Activated naive CD8-positive, alpha-beta T cell (primary cell): ENCODE results near the gene TNIP1.

Experiments used
- H3K27ac Mint-ChIP-seq: one replicate; pipeline ENCODE4 v1.8.0; 2021; ENCODE audit warnings: mixed read lengths
- H3K27me3 Mint-ChIP-seq: one replicate; pipeline ENCODE4 v1.8.0; 2021; ENCODE audit warnings: mixed read lengths
- H3K36me3 Mint-ChIP-seq: one replicate; pipeline ENCODE4 v1.8.0; 2021; ENCODE audit warnings: mixed read lengths
- H3K4me1 Mint-ChIP-seq: one replicate; pipeline ENCODE4 v1.8.0; 2021; ENCODE audit warnings: low read depth, mixed read lengths
- H3K4me3 Mint-ChIP-seq: one replicate; pipeline ENCODE4 v1.8.0; 2021; ENCODE audit warnings: mild to moderate bottlenecking, mixed read lengths
- H3K9me3 Mint-ChIP-seq: one replicate; pipeline ENCODE4 v1.8.0; 2021; ENCODE audit warnings: low read depth, mixed read lengths

Gene TNIP1

DNA sequence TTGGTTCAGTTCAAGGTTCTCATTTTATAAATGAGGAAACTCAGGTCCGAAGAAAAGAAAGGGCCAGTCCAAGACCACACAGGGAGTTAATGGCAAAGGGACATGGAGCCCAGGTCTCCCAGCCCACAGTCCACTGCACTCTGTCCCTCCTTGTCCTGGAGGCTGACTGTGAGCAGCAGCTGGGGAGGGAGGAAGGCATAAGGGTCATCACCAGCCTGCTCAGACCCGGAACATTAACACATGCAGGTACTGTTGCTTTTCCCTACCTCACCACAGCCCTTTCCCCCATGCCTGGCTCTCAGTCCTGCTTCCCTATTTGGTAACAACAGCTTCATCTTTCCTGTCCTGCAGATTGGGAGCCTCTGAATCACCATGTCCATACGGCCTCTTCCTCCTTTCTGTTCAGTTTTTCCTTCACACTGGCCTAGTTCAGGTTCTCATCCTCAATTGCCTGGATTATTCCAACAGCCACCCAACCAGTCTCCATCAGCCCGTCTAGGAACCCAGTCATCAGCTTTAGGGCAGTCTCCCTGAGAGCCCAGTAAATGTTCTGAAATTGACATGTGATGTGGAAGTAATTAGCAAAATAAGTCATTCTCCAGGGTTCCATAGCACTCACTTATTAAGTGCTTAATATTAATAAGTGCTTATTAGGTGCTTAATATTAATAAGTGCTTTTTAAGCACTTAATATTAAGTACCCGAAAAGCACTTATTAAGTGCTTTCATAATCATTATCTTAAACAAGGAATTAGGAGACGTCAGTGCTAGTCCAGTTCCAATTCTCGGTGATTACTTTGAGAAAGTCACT is 56.2 kb downstream of the TNIP1 start:
- peaks cover 13% of the 10 kb centered on the region for H3K4me1 Mint-ChIP-seq
- H3K9me3 Mint-ChIP-seq = no peaks in the 10 kb centered on the region
- peaks cover 2% of the 10 kb centered on the region for H3K27me3 Mint-ChIP-seq
- H3K4me3 Mint-ChIP-seq = no peak overlapping the region
- H3K27ac Mint-ChIP-seq = no peak overlapping the region
- H3K36me3 Mint-ChIP-seq = peaks cover 6% of the 10 kb centered on the region

DNA sequence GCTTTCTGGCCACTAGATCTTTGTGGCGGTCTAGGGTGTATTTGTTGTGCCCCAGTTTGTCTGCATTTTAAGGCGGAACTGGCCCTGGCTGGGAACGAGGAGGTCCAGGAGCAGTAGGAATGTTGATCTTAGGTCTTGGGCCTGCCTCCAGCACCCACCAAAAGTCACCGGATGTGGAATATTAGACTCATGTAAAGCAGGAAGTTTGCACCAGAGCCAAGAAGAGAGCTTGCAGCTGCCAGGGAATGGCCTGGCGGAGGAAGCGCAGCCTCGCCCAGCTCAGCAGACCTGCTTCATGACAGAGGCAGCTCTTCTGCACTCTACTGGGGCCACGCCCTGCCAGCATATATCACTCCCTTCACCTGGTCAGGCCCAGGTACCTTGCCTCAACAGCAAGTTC is 57.2 kb downstream of the TNIP1 start:
- Mint-ChIP-seq H3K27ac (no peak overlapping the region), H3K4me1 (peaks cover 13% of the 10 kb centered on the region), H3K9me3 (no peaks in the 10 kb centered on the region), H3K4me3 (no peak overlapping the region), H3K27me3 (peaks cover 2% of the 10 kb centered on the region), H3K36me3 (peaks cover 4% of the 10 kb centered on the region)

DNA sequence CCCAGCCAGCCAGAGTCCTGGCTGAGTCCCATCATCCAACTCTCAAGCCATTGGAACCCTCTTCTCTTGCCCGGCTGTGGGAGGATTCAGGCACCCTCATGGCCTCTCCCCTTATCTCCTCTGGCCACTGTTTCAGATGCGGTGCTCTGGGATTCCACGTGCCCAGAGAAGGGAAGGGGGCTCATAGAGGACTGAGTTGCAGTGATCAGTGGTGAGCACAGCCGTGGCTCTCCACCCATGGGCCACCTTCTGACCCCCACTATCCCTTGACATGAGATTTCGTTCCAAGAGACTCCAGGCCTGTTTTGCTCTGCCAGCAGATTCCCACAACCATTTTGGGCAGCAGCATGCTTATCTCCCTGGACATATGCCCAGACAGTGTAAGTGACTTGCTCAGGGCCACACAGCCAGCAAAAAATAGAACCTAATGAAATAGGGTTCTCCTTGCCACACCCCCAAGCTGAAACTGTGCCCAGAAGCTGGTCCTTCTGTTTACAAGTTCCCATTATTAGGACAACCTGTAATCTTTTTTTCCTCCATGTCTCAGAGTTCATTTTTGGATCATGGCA is 57.7 kb downstream of the TNIP1 start:
- no peaks in the 10 kb centered on the region for H3K36me3 Mint-ChIP-seq
- H3K27me3 Mint-ChIP-seq = peaks cover 2% of the 10 kb centered on the region
- H3K9me3 Mint-ChIP-seq = no peaks in the 10 kb centered on the region
- H3K4me1 Mint-ChIP-seq = peaks cover 14% of the 10 kb centered on the region
- H3K4me3 Mint-ChIP-seq = no peak overlapping the region
- no peak overlapping the region for H3K27ac Mint-ChIP-seq

DNA sequence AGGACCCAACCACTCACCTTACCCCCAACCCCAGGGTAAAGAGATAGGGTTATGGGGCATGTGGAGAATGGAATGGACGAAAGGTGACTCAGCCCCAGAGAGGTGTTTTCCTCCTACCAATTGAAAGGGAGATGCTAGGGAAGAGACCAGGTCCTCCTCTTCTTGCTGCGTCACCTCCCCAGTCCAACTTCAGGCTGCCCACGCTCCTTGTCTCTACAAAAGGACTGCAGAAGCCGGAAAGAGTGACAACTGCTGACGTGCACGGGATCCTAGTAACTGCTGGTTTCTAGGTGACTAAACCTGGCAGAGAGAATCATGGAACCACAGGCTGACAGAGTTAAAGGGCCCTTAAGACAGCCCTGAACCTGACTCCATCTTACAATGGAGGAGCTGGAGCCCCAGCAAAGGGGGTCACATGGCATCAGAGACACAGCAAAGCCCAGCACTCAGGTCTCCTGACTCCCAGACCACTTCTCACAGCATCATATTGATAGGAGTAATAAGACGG is 58.3 kb downstream of the TNIP1 start:
- peaks cover 3% of the 10 kb centered on the region for H3K27me3 Mint-ChIP-seq
- peaks cover 16% of the 10 kb centered on the region for H3K4me1 Mint-ChIP-seq
- H3K36me3 Mint-ChIP-seq = no peaks in the 10 kb centered on the region
- no peak overlapping the region for H3K27ac Mint-ChIP-seq
- no peak overlapping the region for H3K4me3 Mint-ChIP-seq
- no peaks in the 10 kb centered on the region for H3K9me3 Mint-ChIP-seq

- Mint-ChIP-seq H3K4me3 (peak overlapping the region; percentile 17), H3K4me1 (peaks cover 16% of the 10 kb centered on the region), H3K27ac (no peak overlapping the region), H3K27me3 (peaks cover 5% of the 10 kb centered on the region), H3K9me3 (no peaks in the 10 kb centered on the region), H3K36me3 (no peaks in the 10 kb centered on the region)
These were observed 59.1 kb downstream of the TNIP1 start for GRCh38 chr5:151021746-151022145.

DNA sequence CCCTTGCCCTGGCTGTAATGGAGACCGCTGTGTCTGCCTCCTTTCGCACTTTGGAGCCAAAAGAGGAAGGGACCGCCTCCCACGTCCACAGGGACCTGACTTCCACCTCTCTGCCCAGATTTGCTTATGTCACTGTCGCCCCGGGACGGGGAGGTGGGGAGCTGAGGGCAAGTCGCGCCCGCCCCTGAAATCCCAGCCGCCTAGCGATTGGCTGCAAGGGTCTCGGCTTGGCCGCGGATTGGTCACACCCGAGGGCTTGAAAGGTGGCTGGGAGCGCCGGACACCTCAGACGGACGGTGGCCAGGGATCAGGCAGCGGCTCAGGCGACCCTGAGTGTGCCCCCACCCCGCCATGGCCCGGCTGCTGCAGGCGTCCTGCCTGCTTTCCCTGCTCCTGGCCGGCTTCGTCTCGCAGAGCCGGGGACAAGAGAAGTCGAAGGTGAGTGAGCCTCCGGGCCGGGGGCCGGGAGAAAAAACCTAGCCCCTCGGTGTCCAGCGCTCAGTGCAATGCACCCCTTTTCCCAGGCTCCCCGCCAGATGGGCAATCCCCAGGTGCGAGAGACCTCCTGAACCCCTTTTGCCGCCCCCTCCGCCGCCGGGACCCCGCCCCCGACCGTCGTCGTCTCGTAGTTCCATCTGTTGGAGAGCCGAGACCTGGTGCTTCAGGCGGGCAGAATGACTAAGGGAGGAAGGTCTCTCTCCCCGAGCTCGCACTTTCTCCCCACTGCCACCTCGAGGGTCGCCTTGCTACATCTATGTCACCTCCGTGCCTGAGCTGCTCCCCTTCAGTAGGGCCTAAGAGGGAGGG is 60.3 kb downstream of the TNIP1 start, which contains the start of gene GPX3:
Gene GPX3, plus strand, starts transcription at position 288 of the 807 bp plus-strand sequence. Its CDS starts 64 bp downstream, at position 352.
- Mint-ChIP-seq H3K36me3 (peaks cover 2% of the 10 kb centered on the region), H3K27me3 (peaks cover 5% of the 10 kb centered on the region), H3K27ac (no peak within 1 kb of the TSS), H3K4me1 (peaks cover 16% of the 10 kb centered on the region), H3K9me3 (no peaks in the 10 kb centered on the region), H3K4me3 (peak within 1 kb of the TSS; percentile 77)

- H3K4me1 Mint-ChIP-seq = peaks cover 16% of the 10 kb centered on the region
- H3K9me3 Mint-ChIP-seq = no peaks in the 10 kb centered on the region
- H3K27ac Mint-ChIP-seq = no peak overlapping the region
- peaks cover 2% of the 10 kb centered on the region for H3K36me3 Mint-ChIP-seq
- peaks cover 5% of the 10 kb centered on the region for H3K27me3 Mint-ChIP-seq
- H3K4me3 Mint-ChIP-seq = no peak overlapping the region
These were observed 61.5 kb downstream of the TNIP1 start for GRCh38 chr5:151019331-151019730.

GRCh38 chr5:151018846-151019245 is 62.0 kb downstream of the TNIP1 start:
- H3K4me1 Mint-ChIP-seq = peaks cover 13% of the 10 kb centered on the region
- no peaks in the 10 kb centered on the region for H3K9me3 Mint-ChIP-seq
- no peak overlapping the region for H3K4me3 Mint-ChIP-seq
- no peak overlapping the region for H3K27ac Mint-ChIP-seq
- peaks cover 5% of the 10 kb centered on the region for H3K27me3 Mint-ChIP-seq
- peaks cover 2% of the 10 kb centered on the region for H3K36me3 Mint-ChIP-seq

GRCh38 chr5:151017897-151018296 is 62.9 kb downstream of the TNIP1 start:
- H3K36me3 Mint-ChIP-seq = peaks cover 2% of the 10 kb centered on the region
- no peak overlapping the region for H3K27ac Mint-ChIP-seq
- no peak overlapping the region for H3K4me3 Mint-ChIP-seq
- H3K9me3 Mint-ChIP-seq = no peaks in the 10 kb centered on the region
- peaks cover 13% of the 10 kb centered on the region for H3K4me1 Mint-ChIP-seq
- peaks cover 5% of the 10 kb centered on the region for H3K27me3 Mint-ChIP-seq

GRCh38 chr5:151016700-151017099 is 64.1 kb downstream of the TNIP1 start:
- Mint-ChIP-seq H3K27me3 (peaks cover 6% of the 10 kb centered on the region), H3K27ac (no peak overlapping the region), H3K4me1 (peaks cover 13% of the 10 kb centered on the region), H3K36me3 (peaks cover 2% of the 10 kb centered on the region), H3K4me3 (no peak overlapping the region), H3K9me3 (no peaks in the 10 kb centered on the region)

- Mint-ChIP-seq H3K4me1 (peaks cover 12% of the 10 kb centered on the region), H3K27ac (no peak overlapping the region), H3K4me3 (no peak overlapping the region), H3K9me3 (no peaks in the 10 kb centered on the region), H3K36me3 (peaks cover 2% of the 10 kb centered on the region), H3K27me3 (peaks cover 9% of the 10 kb centered on the region)
These were observed 64.8 kb downstream of the TNIP1 start for GRCh38 chr5:151015974-151016587.

DNA sequence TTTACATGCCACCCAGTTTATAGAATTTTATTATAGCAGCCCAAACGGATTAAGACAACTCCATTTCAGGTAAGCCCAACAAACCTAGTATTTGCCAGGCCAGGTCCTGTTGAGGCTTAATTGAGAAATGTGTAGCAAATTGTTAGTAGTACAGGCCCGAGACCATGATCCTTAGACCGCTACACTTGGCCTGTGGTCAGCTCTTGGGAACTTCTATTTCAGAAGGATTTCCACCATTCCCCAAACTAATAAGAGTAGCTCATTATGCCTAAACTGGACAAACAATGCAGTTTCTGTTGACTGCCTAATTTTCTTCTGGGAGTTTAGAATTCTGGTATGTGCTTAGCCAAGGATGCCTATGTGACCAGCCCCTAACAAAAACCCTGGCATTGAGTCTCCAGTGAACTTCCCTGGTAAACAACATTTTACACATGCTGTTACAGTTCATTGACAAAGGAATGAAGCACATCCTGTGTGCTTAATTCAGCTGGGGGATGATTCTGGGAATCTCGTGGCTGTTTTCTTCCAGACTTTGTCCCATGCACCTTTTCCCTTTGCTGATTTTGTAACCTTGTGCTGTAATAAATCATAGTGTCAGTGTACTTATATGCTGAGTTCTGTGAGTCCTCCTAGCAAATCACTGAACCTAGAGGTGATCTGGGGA is 66.0 kb downstream of the TNIP1 start:
- Mint-ChIP-seq H3K4me3 (no peak overlapping the region), H3K36me3 (peaks cover 2% of the 10 kb centered on the region), H3K27me3 (peaks cover 8% of the 10 kb centered on the region), H3K27ac (no peak overlapping the region), H3K4me1 (peaks cover 4% of the 10 kb centered on the region), H3K9me3 (no peaks in the 10 kb centered on the region)

DNA sequence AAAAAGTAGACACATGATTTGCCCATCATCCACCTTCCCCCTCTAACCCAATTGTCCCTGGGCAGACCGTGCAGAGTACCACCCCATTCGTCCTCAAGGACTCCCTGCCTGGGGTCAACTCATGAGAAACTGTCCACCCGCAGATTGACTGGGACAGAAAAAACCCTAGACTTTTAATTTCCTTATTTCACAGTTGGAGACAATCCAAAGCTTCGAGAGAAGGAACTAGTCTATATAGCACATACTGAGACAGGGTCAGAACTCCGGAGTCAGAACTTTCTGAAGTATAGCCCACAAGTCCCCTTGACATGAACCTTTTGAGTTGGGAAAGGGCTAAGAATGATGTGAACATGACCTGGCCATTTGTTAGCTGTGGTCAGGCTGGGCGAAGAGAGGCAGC is 68.0 kb downstream of the TNIP1 start:
- Mint-ChIP-seq H3K27me3 (peaks cover 8% of the 10 kb centered on the region), H3K27ac (no peak overlapping the region), H3K36me3 (peaks cover 2% of the 10 kb centered on the region), H3K4me1 (peaks cover 2% of the 10 kb centered on the region), H3K9me3 (no peaks in the 10 kb centered on the region), H3K4me3 (no peak overlapping the region)

DNA sequence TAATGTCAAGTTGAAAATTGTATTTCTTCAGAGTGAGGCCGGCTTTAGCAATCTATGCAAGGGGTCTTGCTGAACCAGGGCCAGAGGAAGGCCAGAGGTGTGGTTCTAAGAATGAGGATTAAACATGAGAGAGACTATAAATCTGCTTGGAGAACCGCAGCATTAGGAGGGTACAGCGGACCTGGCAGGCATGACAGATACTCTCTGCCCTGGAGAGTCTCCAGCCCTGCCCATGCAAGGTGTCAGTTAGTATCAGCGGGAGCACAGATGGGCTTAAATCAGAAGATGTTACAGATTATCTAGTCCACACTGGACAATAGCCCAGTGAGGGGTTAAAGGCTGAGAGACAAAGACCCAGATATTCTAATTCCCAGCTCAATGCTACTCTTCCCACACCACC is 71.9 kb downstream of the TNIP1 start:
- Mint-ChIP-seq H3K4me3 (no peak overlapping the region), H3K36me3 (no peaks in the 10 kb centered on the region)

More for the DNA sequence above, 71.9 kb downstream of the TNIP1 start:
- Mint-ChIP-seq H3K27ac (no peak overlapping the region), H3K27me3 (peaks cover 6% of the 10 kb centered on the region), H3K4me1 (no peaks in the 10 kb centered on the region), H3K9me3 (no peaks in the 10 kb centered on the region)
